Activated naive CD8-positive, alpha-beta T cell treated with anti-CD3 and anti-CD28 coated beads, Interleukin-2, amount 10 ng/mL, durations not matched to agents 7 days and 5 days (primary cell): ENCODE data around the gene TRIB2. TPM values are rescaled to one million over a fixed set of nuclear protein-coding genes. Genes with fewer than 3 reads are reported as not detected.

ENCODE experiments used
- ATAC-seq: fragments of 150-1000 bp; cut with Tn5 transposase; one replicate; pipeline ENCODE4 v1.10.0; 2021; ENCODE audit warnings: low read depth, moderate library complexity
- POLR2A ChIA-PET: fragments of 350-600 bp; sonication (Branson Sonifier 250); formaldehyde crosslinking; loops from one replicate; lab custom pipeline; 2021; ENCODE audit warnings: antibody characterized with exemption; lab: Charles Lee
- DNase-seq: peaks from one replicate; pipeline ENCODE4 v3.0.0; 2021
- H3K27ac Mint-ChIP-seq: one replicate; pipeline ENCODE4 v1.8.0; 2022; ENCODE audit warnings: mild to moderate bottlenecking, mixed read lengths
- H3K27me3 Mint-ChIP-seq: one replicate; pipeline ENCODE4 v1.8.0; 2022; ENCODE audit warnings: mild to moderate bottlenecking, moderate library complexity, mixed read lengths
- H3K36me3 Mint-ChIP-seq: one replicate; pipeline ENCODE4 v1.8.0; 2021; ENCODE audit warnings: mild to moderate bottlenecking, mixed read lengths
- H3K4me1 Mint-ChIP-seq: one replicate; pipeline ENCODE4 v1.8.0; 2021; ENCODE audit warnings: mixed read lengths
- H3K4me3 Mint-ChIP-seq: one replicate; pipeline ENCODE4 v1.8.0; 2022; ENCODE audit warnings: mild to moderate bottlenecking, moderate library complexity, mixed read lengths
- H3K9me3 Mint-ChIP-seq: one replicate; pipeline ENCODE4 v1.8.0; 2021; ENCODE audit warnings: mixed read lengths
- total RNA-seq, 2 experiments: library from RNA; stranded (reverse); gene quantifications; one replicate each; pipeline ENCODE4 v1.2.3, GENCODE V29; 2021

Gene TRIB2
- total RNA-seq, 2 experiments from 2014 or later, result 48.7 to 54.0 TPM

DNA sequence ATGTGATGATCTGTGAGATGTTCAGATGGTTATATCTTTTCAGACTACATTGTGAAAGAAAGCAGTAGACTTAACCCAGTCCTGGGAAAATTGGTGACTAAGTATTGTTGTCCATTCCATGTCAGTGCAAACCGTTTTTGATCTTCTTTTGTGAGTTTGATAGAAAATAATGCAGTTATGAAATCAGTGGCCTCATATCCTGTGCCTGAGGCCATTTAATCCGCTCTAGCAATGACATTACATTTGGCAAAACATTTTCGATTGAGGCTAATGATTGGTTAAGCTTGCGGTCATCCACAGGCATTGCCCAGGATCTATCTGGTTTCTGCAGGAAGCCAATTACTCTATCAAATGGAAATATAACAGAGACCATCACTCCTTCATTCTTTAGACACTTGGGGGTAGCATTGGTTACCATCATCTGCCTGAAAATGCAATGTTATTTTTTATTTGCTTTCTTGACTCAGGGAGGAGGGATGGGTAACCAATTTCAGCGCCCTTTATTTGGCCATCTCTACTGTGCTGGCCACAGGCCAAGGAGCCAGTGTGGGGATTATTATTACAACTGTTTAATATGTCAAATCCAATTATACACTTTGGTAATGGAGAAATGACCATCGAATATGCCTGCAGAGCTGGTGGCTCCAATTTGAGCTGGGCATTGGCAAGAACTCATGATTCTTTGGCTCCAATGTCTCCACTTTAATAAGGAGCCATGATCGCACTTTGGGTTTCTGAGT lies 33.6 kb downstream of the TRIB2 start:
- POLR2A ChIA-PET, result no interaction called here
- H3K36me3 Mint-ChIP-seq, result peaks cover 1% of the 10 kb centered on the region
- no peak overlapping the region for H3K4me3 Mint-ChIP-seq
- H3K27ac Mint-ChIP-seq, result no peak overlapping the region
- no peak for DNase-seq
- H3K27me3 Mint-ChIP-seq, result peaks cover 8% of the 10 kb centered on the region
- ATAC-seq, result no peak
- peaks cover 4% of the 10 kb centered on the region for H3K9me3 Mint-ChIP-seq
- no peaks in the 10 kb centered on the region for H3K4me1 Mint-ChIP-seq

GRCh38 chr2:12754643-12755042 lies 37.9 kb downstream of the TRIB2 start:
- ATAC-seq, result no peak
- H3K9me3 Mint-ChIP-seq, result no peaks in the 10 kb centered on the region
- POLR2A ChIA-PET, result no interaction called here
- H3K4me1 Mint-ChIP-seq, result no peaks in the 10 kb centered on the region
- peaks cover 5% of the 10 kb centered on the region for H3K27me3 Mint-ChIP-seq
- H3K36me3 Mint-ChIP-seq, result no peaks in the 10 kb centered on the region
- no peak overlapping the region for H3K4me3 Mint-ChIP-seq
- no peak overlapping the region for H3K27ac Mint-ChIP-seq
- no peak for DNase-seq

- ATAC-seq (no peak), DNase-seq (no peak)
- peaks cover 5% of the 10 kb centered on the region for H3K27me3 Mint-ChIP-seq
- H3K36me3 Mint-ChIP-seq, result no peaks in the 10 kb centered on the region
- H3K4me3 Mint-ChIP-seq, result no peak overlapping the region
- POLR2A ChIA-PET, result no interaction called here
- no peak overlapping the region for H3K27ac Mint-ChIP-seq
- no peaks in the 10 kb centered on the region for H3K9me3 Mint-ChIP-seq
- H3K4me1 Mint-ChIP-seq, result no peaks in the 10 kb centered on the region
Observed at GRCh38 chr2:12755384-12755783, 38.6 kb downstream of the TRIB2 start.

- H3K27me3 Mint-ChIP-seq, result peaks cover 8% of the 10 kb centered on the region
- no peaks in the 10 kb centered on the region for H3K9me3 Mint-ChIP-seq
- ATAC-seq, result no peak
- POLR2A ChIA-PET, result no interaction called here
- peaks cover 3% of the 10 kb centered on the region for H3K4me1 Mint-ChIP-seq
- H3K4me3 Mint-ChIP-seq, result no peak overlapping the region
- no peak overlapping the region for H3K27ac Mint-ChIP-seq
- H3K36me3 Mint-ChIP-seq, result no peaks in the 10 kb centered on the region
- no peak for DNase-seq
Observed at GRCh38 chr2:12759248-12759647, 42.5 kb downstream of the TRIB2 start.

GRCh38 chr2:12761104-12761503 lies 44.4 kb downstream of the TRIB2 start:
- Mint-ChIP-seq H3K4me3 (no peak overlapping the region), H3K27ac (no peak overlapping the region)
- POLR2A ChIA-PET, result no interaction called here

GRCh38 chr2:12762337-12762736 lies 45.6 kb downstream of the TRIB2 start:
- Mint-ChIP-seq H3K27ac (no peak overlapping the region), H3K4me1 (peaks cover 3% of the 10 kb centered on the region), H3K36me3 (no peaks in the 10 kb centered on the region), H3K27me3 (peaks cover 4% of the 10 kb centered on the region), H3K4me3 (no peak overlapping the region), H3K9me3 (no peaks in the 10 kb centered on the region)
- ATAC-seq, result no peak
- POLR2A ChIA-PET, result no interaction called here
- no peak for DNase-seq

More at GRCh38 chr2:12761104-12761503, 44.4 kb downstream of the TRIB2 start:
- Mint-ChIP-seq H3K9me3 (no peaks in the 10 kb centered on the region), H3K36me3 (no peaks in the 10 kb centered on the region), H3K4me1 (peaks cover 3% of the 10 kb centered on the region), H3K27me3 (peaks cover 5% of the 10 kb centered on the region)
- DNase-seq (no peak), ATAC-seq (no peak)

DNA sequence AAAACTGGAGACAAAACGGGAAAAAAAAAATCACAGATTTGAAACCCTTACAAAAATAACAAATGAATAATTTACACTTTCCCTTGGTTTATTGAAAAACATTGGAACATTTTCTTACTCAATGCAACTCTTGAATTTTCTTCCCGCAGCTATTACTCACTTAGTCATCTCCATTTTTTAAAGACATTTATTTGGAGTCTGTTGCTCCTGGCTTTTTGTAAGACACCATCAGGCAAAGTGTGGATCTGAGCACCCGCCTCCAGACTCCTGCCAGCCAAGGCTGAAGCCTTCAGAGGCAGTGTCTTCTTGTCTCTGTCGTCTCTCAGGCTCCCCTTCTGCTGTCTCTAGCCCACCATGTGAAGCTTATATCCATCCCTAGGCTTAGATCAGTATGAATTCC lies 46.2 kb downstream of the TRIB2 start:
- H3K36me3 Mint-ChIP-seq, result no peaks in the 10 kb centered on the region
- H3K27ac Mint-ChIP-seq, result no peak overlapping the region
- no peak overlapping the region for H3K4me3 Mint-ChIP-seq
- H3K27me3 Mint-ChIP-seq, result peaks cover 9% of the 10 kb centered on the region
- H3K4me1 Mint-ChIP-seq, result peaks cover 3% of the 10 kb centered on the region
- POLR2A ChIA-PET, result no interaction called here
- no peaks in the 10 kb centered on the region for H3K9me3 Mint-ChIP-seq
- DNase-seq (no peak), ATAC-seq (no peak)

GRCh38 chr2:12763486-12763885 lies 46.8 kb downstream of the TRIB2 start:
- ATAC-seq (no peak), DNase-seq (no peak)
- POLR2A ChIA-PET, result no interaction called here
- Mint-ChIP-seq H3K27me3 (peaks cover 14% of the 10 kb centered on the region), H3K4me3 (no peak overlapping the region), H3K36me3 (no peaks in the 10 kb centered on the region), H3K27ac (no peak overlapping the region), H3K4me1 (peaks cover 3% of the 10 kb centered on the region), H3K9me3 (no peaks in the 10 kb centered on the region)

- POLR2A ChIA-PET, result no interaction called here
- no peaks in the 10 kb centered on the region for H3K36me3 Mint-ChIP-seq
- H3K4me1 Mint-ChIP-seq, result peaks cover 3% of the 10 kb centered on the region
- ATAC-seq, result no peak
- H3K4me3 Mint-ChIP-seq, result no peak overlapping the region
- H3K27ac Mint-ChIP-seq, result no peak overlapping the region
- no peaks in the 10 kb centered on the region for H3K9me3 Mint-ChIP-seq
- DNase-seq, result no peak
- H3K27me3 Mint-ChIP-seq, result peaks cover 21% of the 10 kb centered on the region
Observed at GRCh38 chr2:12764075-12764730, 47.5 kb downstream of the TRIB2 start.

DNA sequence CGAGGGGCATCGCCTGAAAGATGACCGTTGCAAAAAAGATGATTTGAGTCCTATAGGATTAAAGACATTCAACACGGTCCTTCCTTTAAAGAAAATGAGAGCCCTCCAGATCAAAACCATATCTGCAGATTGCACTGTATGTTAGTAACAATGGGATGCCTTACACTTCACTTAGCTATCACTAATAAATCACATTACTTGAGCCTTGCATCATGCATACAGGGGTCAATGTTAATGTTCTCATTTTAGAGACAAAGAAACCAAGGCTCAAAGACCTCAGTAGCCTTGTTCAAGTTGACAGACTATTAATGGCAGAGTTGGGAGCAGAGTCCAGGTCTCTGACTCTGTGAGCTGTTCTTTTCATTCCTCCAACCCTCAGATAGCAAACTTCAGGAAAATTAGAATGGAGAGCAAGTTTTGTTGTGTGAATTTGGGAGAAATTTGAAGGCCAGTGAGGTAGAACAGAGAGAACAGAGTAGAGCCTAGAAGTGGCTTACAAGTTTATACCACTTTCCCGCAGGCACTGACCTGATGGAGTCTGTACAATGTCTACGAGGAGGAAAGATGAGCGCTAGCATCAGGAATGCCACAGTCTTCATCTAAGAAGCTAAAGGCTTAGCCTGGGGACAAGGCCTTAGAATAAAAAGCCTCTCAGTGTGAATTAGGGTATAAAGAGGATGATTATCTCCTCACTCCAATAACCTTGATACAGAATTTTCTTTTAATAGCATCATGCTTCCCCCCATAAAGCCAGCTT lies 48.3 kb downstream of the TRIB2 start:
- DNase-seq (no peak), ATAC-seq (no peak)
- Mint-ChIP-seq H3K9me3 (no peaks in the 10 kb centered on the region), H3K36me3 (no peaks in the 10 kb centered on the region), H3K4me3 (no peak overlapping the region), H3K27me3 (peaks cover 29% of the 10 kb centered on the region), H3K4me1 (peaks cover 7% of the 10 kb centered on the region), H3K27ac (no peak overlapping the region)
- POLR2A ChIA-PET, result no interaction called here

- no peak for DNase-seq
- H3K36me3 Mint-ChIP-seq, result no peaks in the 10 kb centered on the region
- peaks cover 34% of the 10 kb centered on the region for H3K27me3 Mint-ChIP-seq
- ATAC-seq, result no peak
- H3K4me1 Mint-ChIP-seq, result peaks cover 4% of the 10 kb centered on the region
- H3K4me3 Mint-ChIP-seq, result no peak overlapping the region
- H3K27ac Mint-ChIP-seq, result no peak overlapping the region
- POLR2A ChIA-PET, result no interaction called here
- no peaks in the 10 kb centered on the region for H3K9me3 Mint-ChIP-seq
Observed at GRCh38 chr2:12766421-12766879, 49.7 kb downstream of the TRIB2 start.

GRCh38 chr2:12767541-12767940 lies 50.8 kb downstream of the TRIB2 start:
- peaks cover 42% of the 10 kb centered on the region for H3K27me3 Mint-ChIP-seq
- DNase-seq (no peak), ATAC-seq (no peak)
- POLR2A ChIA-PET, result no interaction called here
- no peak overlapping the region for H3K4me3 Mint-ChIP-seq
- no peaks in the 10 kb centered on the region for H3K9me3 Mint-ChIP-seq
- peaks cover 4% of the 10 kb centered on the region for H3K4me1 Mint-ChIP-seq
- H3K36me3 Mint-ChIP-seq, result no peaks in the 10 kb centered on the region
- no peak overlapping the region for H3K27ac Mint-ChIP-seq

DNA sequence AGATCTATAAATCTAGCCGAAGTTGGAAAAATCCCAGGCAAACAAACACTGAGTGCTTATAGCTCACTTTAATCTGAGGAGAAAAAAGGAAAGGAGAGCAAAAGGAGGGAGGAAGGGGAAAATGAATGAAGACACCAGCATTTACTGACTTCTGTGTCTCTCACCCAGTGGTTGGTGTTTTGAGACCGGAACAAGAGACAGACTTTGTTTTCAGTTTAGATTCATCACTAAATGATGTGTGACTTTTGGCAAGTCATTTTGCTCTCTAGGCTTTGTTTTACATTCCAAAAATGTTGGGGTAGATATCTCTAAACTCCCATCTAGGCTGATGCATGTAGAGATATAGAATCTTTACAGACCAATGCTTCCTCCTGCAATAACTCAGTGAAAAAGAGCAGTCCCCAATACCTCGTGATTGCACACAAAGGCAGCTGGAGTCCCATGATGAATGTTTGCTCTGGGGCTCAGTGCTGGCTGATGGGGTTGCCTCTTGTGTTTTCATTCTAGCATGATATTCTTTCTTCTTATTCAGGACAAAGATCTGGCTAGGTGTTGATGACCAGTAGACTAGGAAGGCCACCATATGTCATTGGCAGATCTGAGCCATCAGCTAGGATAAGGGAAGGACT lies 51.4 kb downstream of the TRIB2 start:
- no peak for ATAC-seq
- peaks cover 4% of the 10 kb centered on the region for H3K4me1 Mint-ChIP-seq
- H3K27ac Mint-ChIP-seq, result no peak overlapping the region
- no peak overlapping the region for H3K4me3 Mint-ChIP-seq
- no peaks in the 10 kb centered on the region for H3K9me3 Mint-ChIP-seq
- POLR2A ChIA-PET, result no interaction called here
- no peaks in the 10 kb centered on the region for H3K36me3 Mint-ChIP-seq
- peaks cover 42% of the 10 kb centered on the region for H3K27me3 Mint-ChIP-seq
- DNase-seq, result no peak
